Ascending aorta (tissue), 2 donors: ENCODE data around the gene TMEM168. TPM values are rescaled to one million over a fixed set of nuclear protein-coding genes. Genes with fewer than 3 reads are reported as not detected.

ENCODE experiments used
- DNase-seq, 2 donors: peaks; one replicate each; pipeline ENCODE4 v3.0.0-alpha.2; 2019; ENCODE audit warnings: low spot score in 2 of 2
- H3K27ac ChIP-seq, 2 donors: fragments of 200-600 bp; sonication (generic); one replicate each; pipeline ENCODE4 v1.5.1; 2016 to 2017; ENCODE audit warnings: mild to moderate bottlenecking in 1 of 2
- H3K27me3 ChIP-seq: fragments of 200-600 bp; sonication (generic); one replicate; pipeline ENCODE4 v1.5.1; 2017
- H3K36me3 ChIP-seq, 2 donors: fragments of 200-600 bp; sonication (generic); one replicate each; pipeline ENCODE4 v1.5.1; 2016
- H3K4me1 ChIP-seq, 2 donors: fragments of 200-600 bp; sonication (generic); one replicate each; pipeline ENCODE4 v1.5.1; 2016 to 2017; ENCODE audit warnings: mild to moderate bottlenecking in 1 of 2
- H3K4me3 ChIP-seq, 2 donors: fragments of 200-600 bp; sonication (generic); one replicate each; pipeline ENCODE4 v1.5.1; 2016 to 2017; ENCODE audit warnings: mild to moderate bottlenecking in 1 of 2
- H3K9me3 ChIP-seq, 2 donors: fragments of 200-600 bp; sonication (generic); one replicate each; pipeline ENCODE4 v1.5.1; 2016
- CTCF ChIP-seq, 3 experiments: fragments of 200-600 bp in 2 of 3; fragments of 450-650 bp in 1 of 3; sonication (generic) in 2 of 3; IDR thresholded peaks; one replicate each; pipeline ENCODE4 v1.5.1; 2016 to 2019; ENCODE audit warnings: antibody characterized with exemption in 3 of 3, mild to moderate bottlenecking in 1 of 3, moderate library complexity in 1 of 3
- intact Hi-C: fragments of 100-400 bp; cut with DNase I; formaldehyde crosslinking; loops from one replicate; pipeline ENCODE4 v1.15.1; 2023
- total RNA-seq: library from RNA; depleted of rRNA; stranded (reverse); fragments of >200 nt; gene quantifications from one replicate; pipeline ENCODE4 v1.1.0, GENCODE V29; 2016

TMEM168 gene
- total RNA-seq, 1 donor from 2014 or later = 8.4 TPM

- no peaks in the 10 kb centered on the region for H3K9me3 ChIP-seq
- no peak overlapping the region for H3K4me3 ChIP-seq
- no peak overlapping the region for H3K27ac ChIP-seq
- no peaks in the 10 kb centered on the region for H3K4me1 ChIP-seq
- DNase-seq = no peak
- intact Hi-C loops = no loop called here
- TF ChIP-seq CTCF (IDR thresholded peaks at IDR 0.05) = no peak
- H3K36me3 ChIP-seq = no peaks in the 10 kb centered on the region
- no peaks in the 10 kb centered on the region for H3K27me3 ChIP-seq
These were observed 41.8 kb downstream of the TMEM168 start for GRCh38 chr7:112748381-112748780.

- intact Hi-C loops = no loop called here
- Histone ChIP-seq H3K9me3 (peaks cover 0 to 19% of the 10 kb centered on the region in 2 donors), H3K36me3 (no peaks in the 10 kb centered on the region), H3K4me3 (no peak overlapping the region), H3K27ac (no peak overlapping the region), H3K27me3 (no peaks in the 10 kb centered on the region), H3K4me1 (no peaks in the 10 kb centered on the region)
- no peak for TF ChIP-seq CTCF (IDR thresholded peaks at IDR 0.05)
- no peak for DNase-seq
These were observed 44.6 kb downstream of the TMEM168 start for GRCh38 chr7:112745635-112746034.

GRCh38 chr7:112744818-112745217 lies 45.4 kb downstream of the TMEM168 start:
- Histone ChIP-seq H3K4me3 (no peak overlapping the region), H3K27ac (no peak overlapping the region), H3K9me3 (peaks cover 0 to 19% of the 10 kb centered on the region in 2 donors), H3K36me3 (no peaks in the 10 kb centered on the region), H3K4me1 (no peaks in the 10 kb centered on the region), H3K27me3 (no peaks in the 10 kb centered on the region)
- intact Hi-C loops = no loop called here
- no peak for TF ChIP-seq CTCF (IDR thresholded peaks at IDR 0.05)
- DNase-seq = no peak

- no peak overlapping the region for H3K4me3 ChIP-seq
- intact Hi-C loops = no loop called here
- no peaks in the 10 kb centered on the region for H3K36me3 ChIP-seq
- H3K27ac ChIP-seq = no peak overlapping the region
- H3K9me3 ChIP-seq = peaks cover under 1 to 19% of the 10 kb centered on the region in 2 donors
- H3K27me3 ChIP-seq = no peaks in the 10 kb centered on the region
- no peaks in the 10 kb centered on the region for H3K4me1 ChIP-seq
- TF ChIP-seq CTCF (IDR thresholded peaks at IDR 0.05) = no peak
- DNase-seq = no peak
These were observed 46.4 kb downstream of the TMEM168 start for GRCh38 chr7:112743811-112744210.

- H3K36me3 ChIP-seq = no peaks in the 10 kb centered on the region
- intact Hi-C loops = no loop called here
- no peak overlapping the region for H3K27ac ChIP-seq
- DNase-seq = no peak
- peaks cover 16 to 31% of the 10 kb centered on the region in 2 donors for H3K9me3 ChIP-seq
- H3K27me3 ChIP-seq = no peaks in the 10 kb centered on the region
- TF ChIP-seq CTCF (IDR thresholded peaks at IDR 0.05) = no peak
- no peak overlapping the region for H3K4me3 ChIP-seq
- H3K4me1 ChIP-seq = no peaks in the 10 kb centered on the region
These were observed 49.5 kb downstream of the TMEM168 start for GRCh38 chr7:112740667-112741066.
